Adrenal gland (tissue), 12 donors: Measurements from ENCODE around the gene OSBPL2. TPM values are rescaled to one million over a fixed set of nuclear protein-coding genes. Genes with fewer than 3 reads are reported as not detected.

ENCODE experiments used
- DNase-seq, 7 donors: peaks; one replicate each; pipeline ENCODE4 v3.0.0-alpha.2; 2019 to 2020
- H3K27ac ChIP-seq, 5 donors: fragments of 200-600 bp; sonication (generic) in 4 of 5; 1 replicate in 3 of 5; 2 replicates in 2 of 5; pipeline versions ENCODE4 v1.5.1 to v1.8.0; 2016 to 2020; ENCODE audit warnings: mild to moderate bottlenecking in 1 of 5
- H3K27me3 ChIP-seq: fragments of 200-600 bp; 2 replicates; pipeline ENCODE4 v1.8.0; 2021
- H3K36me3 ChIP-seq, 2 donors: fragments of 200-600 bp; replicated peaks in 1 of 2; 1 replicate in 1 of 2; 2 replicates in 1 of 2; pipeline versions ENCODE4 v1.5.1 to v1.8.0; 2018 to 2022
- H3K4me1 ChIP-seq, 2 donors: fragments of 200-600 bp; replicated peaks in 1 of 2; 1 replicate in 1 of 2; 2 replicates in 1 of 2; pipeline versions ENCODE4 v1.5.1 to v1.8.0; 2018 to 2021
- H3K4me3 ChIP-seq, 4 donors: fragments of 200-600 bp; sonication (generic) in 3 of 4; one replicate each; pipeline ENCODE4 v1.5.1; 2016 to 2018
- H3K9me3 ChIP-seq, 3 donors: fragments of 200-600 bp; sonication (generic) in 1 of 3; replicated peaks in 1 of 3; 1 replicate in 2 of 3; 2 replicates in 1 of 3; pipeline versions ENCODE4 v1.5.1 to v1.8.0; 2016 to 2021
- POLR2A ChIP-seq, 2 donors: fragments of 450-650 bp; IDR thresholded peaks; one replicate each; pipeline ENCODE4 v1.6.1; 2017; ENCODE audit warnings: antibody characterized with exemption in 2 of 2, mild to moderate bottlenecking in 2 of 2, moderate library complexity in 1 of 2
- WGBS, 4 donors: extraction: QIAGEN DNeasy Blood & Tissue Kit in 2 of 4; methylation state at CpG; one replicate each; pipeline versions ENCODE4 v1.1.5 to v1.1.7; 2013 to 2017; 5-methylcytosine and 5-hydroxymethylcytosine counted together
- intact Hi-C, 2 donors: fragments of 100-400 bp; cut with DNase I; formaldehyde crosslinking; loops; one replicate each; pipeline versions ENCODE4 v1.14.1 to v1.15.0; 2022 to 2023
- polyA plus RNA-seq, 3 donors: library from polyadenylated mRNA; stranded (reverse); fragments of 200-250 nt in 2 of 3; fragments of 350-450 nt in 1 of 3; fragmentation: Illumina TruSeq in 1 of 3; extraction: RNeasy Lipid Tissue Mini Kit (QIAGEN cat#74804) in 1 of 3; gene quantifications; one replicate each; pipeline ENCODE4 v1.2.3, GENCODE V29; 2013 to 2014
- total RNA-seq, 9 donors: library from RNA; depleted of rRNA in 4 of 9; stranded (reverse); fragments of >200 nt in 4 of 9; fragments of 120-200 nt in 1 of 9; fragmentation: NEBNext Ultra II Directional in 1 of 9; extraction: Animal tissue kit (Norgen Biotek cat#: 25700) in 1 of 9; gene quantifications; one replicate each; pipeline versions ENCODE4 v1.1.0 to v1.2.4, GENCODE V29; 2013 to 2023
- TF ChIP-seq, protein P1 (sequence below), 6 experiments: fragments of 450-650 bp in 4 of 6; fragments of 200-600 bp in 2 of 6; sonication (generic) in 1 of 6; IDR thresholded peaks; 1 replicate in 5 of 6; 2 replicates in 1 of 6; pipeline versions ENCODE4 v1.5.1 to v1.8.0; 2016 to 2021; ENCODE audit warnings: antibody characterized with exemption in 6 of 6, mild to moderate bottlenecking in 2 of 6, moderate library complexity in 1 of 6
- donor health status: healthy with polysubstance abuse.
- donor health status: Bipolar disorder and iron deficiency.
- donor health status: DM: yes; HTN: yes; CAD: no.
- donor health status: DM: no; HTN: no; CAD: no.
- donor health status: DM: no; HTN: no; CAD: no.
- donor health status: DM: yes; HTN: yes; CAD: no.

OSBPL2 gene
- total and polyA plus RNA-seq, 12 donors, result 13.8 to 96.7 (median 37.4) TPM

DNA sequence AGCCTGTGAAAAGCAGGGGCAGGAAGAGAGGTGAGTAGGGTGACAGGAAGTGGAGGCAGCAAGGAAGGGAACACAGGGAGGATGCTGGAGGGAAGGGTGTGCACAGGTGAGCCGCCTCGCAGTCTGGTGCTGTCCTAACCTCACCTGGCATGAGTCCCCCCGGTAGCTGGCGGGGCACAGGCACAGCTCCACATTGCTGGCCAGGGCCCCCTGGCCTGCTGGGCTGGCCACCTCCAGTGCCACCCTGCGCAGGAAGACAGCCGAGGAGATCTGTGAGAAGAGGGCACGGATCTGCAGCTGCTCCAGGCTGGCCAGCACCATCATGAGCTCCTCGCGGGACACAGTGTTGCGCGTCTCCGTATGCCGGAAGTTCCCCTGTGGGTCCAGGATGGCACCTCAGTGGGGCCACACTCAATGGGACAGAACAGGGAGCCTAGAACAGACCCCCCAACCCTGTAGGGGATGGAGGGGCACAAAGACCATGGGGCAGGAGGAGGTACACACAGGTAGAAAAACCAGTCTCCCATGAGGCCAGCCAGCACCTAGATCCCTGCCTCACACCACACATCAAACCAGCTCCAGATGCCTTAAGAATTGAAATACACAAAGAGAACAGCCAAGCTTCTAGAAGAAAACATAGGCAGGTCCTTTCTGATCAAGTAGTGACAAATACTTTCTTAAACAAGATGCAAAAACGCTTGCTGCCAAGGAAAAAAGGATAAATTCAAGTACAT lies 87.0 kb downstream of the OSBPL2 start:
- peaks cover 0 to 79% of the 10 kb centered on the region in 2 donors for H3K36me3 ChIP-seq
- no peak for TF ChIP-seq POLR2A (IDR thresholded peaks at IDR 0.05)
- TF ChIP-seq, protein P1, sequence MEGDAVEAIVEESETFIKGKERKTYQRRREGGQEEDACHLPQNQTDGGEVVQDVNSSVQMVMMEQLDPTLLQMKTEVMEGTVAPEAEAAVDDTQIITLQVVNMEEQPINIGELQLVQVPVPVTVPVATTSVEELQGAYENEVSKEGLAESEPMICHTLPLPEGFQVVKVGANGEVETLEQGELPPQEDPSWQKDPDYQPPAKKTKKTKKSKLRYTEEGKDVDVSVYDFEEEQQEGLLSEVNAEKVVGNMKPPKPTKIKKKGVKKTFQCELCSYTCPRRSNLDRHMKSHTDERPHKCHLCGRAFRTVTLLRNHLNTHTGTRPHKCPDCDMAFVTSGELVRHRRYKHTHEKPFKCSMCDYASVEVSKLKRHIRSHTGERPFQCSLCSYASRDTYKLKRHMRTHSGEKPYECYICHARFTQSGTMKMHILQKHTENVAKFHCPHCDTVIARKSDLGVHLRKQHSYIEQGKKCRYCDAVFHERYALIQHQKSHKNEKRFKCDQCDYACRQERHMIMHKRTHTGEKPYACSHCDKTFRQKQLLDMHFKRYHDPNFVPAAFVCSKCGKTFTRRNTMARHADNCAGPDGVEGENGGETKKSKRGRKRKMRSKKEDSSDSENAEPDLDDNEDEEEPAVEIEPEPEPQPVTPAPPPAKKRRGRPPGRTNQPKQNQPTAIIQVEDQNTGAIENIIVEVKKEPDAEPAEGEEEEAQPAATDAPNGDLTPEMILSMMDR (IDR thresholded peaks at IDR 0.05), result no peak
- no peaks in the 10 kb centered on the region for H3K4me1 ChIP-seq
- no peak overlapping the region for H3K4me3 ChIP-seq
- DNase-seq, result no peak
- no peaks in the 10 kb centered on the region for H3K9me3 ChIP-seq
- 87 to 95% (median 91%) methylated on average over 12 to 14 of the region's 14 CpGs for WGBS, 4 donors
- intact Hi-C loops, result no loop called here
- no peaks in the 10 kb centered on the region for H3K27me3 ChIP-seq
- H3K27ac ChIP-seq, result no peak overlapping the region

DNA sequence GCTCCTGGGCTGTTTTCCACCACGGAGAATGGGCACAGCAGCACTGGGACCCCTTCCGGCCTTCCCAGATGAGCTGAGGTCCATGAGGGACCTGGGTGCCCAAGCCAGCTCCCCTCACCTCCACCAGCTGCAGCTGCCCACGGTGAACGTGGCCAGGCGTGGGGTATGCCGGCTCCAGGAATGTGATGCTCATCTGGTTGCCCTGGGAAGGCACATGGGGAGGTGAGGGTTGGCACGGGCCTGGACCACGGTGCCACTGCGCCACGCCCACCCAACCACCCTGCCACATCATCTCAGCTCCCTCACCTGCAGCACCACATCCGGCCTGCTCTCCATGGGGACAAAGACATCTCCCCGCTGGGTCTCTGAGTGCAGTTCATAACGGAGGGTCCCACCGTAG lies 88.2 kb downstream of the OSBPL2 start:
- Histone ChIP-seq H3K36me3 (peaks cover 0 to 85% of the 10 kb centered on the region in 2 donors), H3K4me3 (no peak overlapping the region), H3K27ac (no peak overlapping the region), H3K4me1 (no peaks in the 10 kb centered on the region), H3K9me3 (no peaks in the 10 kb centered on the region), H3K27me3 (no peaks in the 10 kb centered on the region)
- DNase-seq, result no peak
- 90 to 95% (median 94%) methylated on average over 9 to 14 of the region's 14 CpGs; no CpG with 5 or more reads in 1 of the 4 donors for WGBS, 4 donors
- intact Hi-C loops, result no loop called here
- TF ChIP-seq, protein P1 (IDR thresholded peaks at IDR 0.05), result no peak
- no peak for TF ChIP-seq POLR2A (IDR thresholded peaks at IDR 0.05)

DNA sequence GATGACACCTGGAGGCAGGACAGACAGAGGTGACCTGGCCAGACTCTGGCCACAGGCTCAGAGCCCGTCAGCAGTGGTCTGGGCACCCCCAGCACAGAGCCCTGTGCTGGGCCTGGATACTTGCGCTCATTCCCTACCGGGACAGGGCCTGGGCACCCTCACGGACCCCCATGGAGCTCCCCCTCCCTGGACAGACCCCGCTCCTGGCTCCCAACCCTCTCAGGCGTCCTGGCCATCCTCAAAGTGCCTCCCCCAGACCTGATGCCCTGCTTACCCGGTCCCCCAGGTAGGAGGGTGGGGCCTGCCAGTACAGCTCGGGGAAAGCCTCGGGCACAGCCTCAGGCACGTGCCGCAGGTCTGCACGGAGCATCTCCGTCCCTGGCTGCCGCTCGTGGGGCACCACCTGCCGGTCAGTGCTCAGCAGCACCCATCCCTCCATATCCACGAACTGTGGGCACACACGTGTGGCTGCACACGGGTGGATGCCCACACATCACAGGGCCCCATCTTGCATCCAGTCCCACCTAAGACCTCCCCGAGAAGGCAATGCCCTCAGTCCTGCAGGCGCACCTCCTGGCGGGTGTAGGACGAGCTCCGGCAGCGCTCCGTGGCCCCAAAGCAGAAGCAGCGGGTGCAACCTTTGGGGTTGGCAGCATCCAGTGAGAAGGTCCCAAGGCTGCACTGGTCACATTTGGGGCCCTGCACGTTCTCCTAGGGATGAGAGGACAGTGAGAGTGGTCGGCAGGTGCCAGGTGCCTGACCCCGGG lies 88.8 kb downstream of the OSBPL2 start:
- intact Hi-C loops, result no loop called here
- H3K4me1 ChIP-seq, result no peaks in the 10 kb centered on the region
- TF ChIP-seq POLR2A (IDR thresholded peaks at IDR 0.05), result no peak
- TF ChIP-seq, protein P1 (IDR thresholded peaks at IDR 0.05), result no peak
- no peak overlapping the region for H3K4me3 ChIP-seq
- WGBS, 4 donors, result 87 to 89% (median 87%) methylated on average over 13 to 30 of the region's 30 CpGs
- no peak for DNase-seq
- H3K27ac ChIP-seq, result no peak overlapping the region
- H3K27me3 ChIP-seq, result no peaks in the 10 kb centered on the region
- peaks cover 0 to 86% of the 10 kb centered on the region in 2 donors for H3K36me3 ChIP-seq
- H3K9me3 ChIP-seq, result no peaks in the 10 kb centered on the region

DNA sequence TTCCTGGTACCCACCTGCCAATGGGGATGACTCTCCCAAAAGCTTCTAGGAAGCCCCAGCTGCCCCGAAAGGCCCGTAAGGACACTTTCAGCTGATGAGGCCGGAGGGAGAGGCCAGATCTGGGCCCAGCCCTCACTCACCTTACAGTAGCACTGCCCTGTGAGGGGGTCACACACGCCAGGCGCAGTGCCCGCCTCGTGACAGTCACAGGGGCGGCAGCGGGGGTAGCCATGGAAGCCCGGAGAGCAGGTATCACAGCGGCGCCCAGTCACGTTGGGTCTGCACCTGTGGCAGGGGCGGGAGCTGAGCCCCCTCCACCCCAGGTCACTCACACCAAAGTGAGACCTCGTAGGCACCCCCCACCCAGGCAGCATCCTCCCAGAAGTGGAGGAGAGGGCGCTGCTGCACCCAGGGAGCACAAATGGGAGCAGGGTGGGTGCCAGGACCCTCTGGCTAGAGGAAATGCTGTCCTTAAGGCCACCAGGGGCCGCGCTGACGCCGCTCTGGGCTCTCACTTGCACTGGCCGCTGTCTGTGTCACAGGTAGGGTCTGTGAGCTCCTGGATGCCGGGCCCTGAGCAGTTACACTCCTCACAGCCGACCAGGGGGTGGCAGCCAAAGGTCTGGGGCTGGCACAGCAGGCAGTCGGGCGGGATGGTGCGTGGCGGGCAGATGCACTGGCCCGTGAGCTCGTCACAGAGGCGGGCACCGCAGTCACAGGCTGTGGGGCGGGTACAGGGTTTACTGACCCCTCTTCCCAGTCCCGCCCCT lies 89.6 kb downstream of the OSBPL2 start:
- WGBS, 4 donors, result 92 to 98% (median 95%) methylated on average over 8 to 33 of the region's 33 CpGs
- TF ChIP-seq POLR2A (IDR thresholded peaks at IDR 0.05), result no peak
- TF ChIP-seq, protein P1 (IDR thresholded peaks at IDR 0.05), result no peak
- no peaks in the 10 kb centered on the region for H3K4me1 ChIP-seq
- H3K36me3 ChIP-seq, result peaks cover 0 to 92% of the 10 kb centered on the region in 2 donors
- no peak overlapping the region for H3K4me3 ChIP-seq
- H3K9me3 ChIP-seq, result no peaks in the 10 kb centered on the region
- DNase-seq, result no peak
- intact Hi-C loops, result no loop called here
- H3K27ac ChIP-seq, result no peak overlapping the region
- H3K27me3 ChIP-seq, result no peaks in the 10 kb centered on the region
